Nephron (organoid): ENCODE measurements around the gene KLK10.

ENCODE experiments used
- H3K27ac Mint-ChIP-seq, 3 experiments: 2 replicates each; pipeline ENCODE4 v1.8.0; 2020; ENCODE audit warnings: mixed read lengths in 3 of 3, mild to moderate bottlenecking in 2 of 3, moderate library complexity in 1 of 3
- H3K27me3 Mint-ChIP-seq: 2 replicates; pipeline ENCODE4 v1.8.0; 2021; ENCODE audit warnings: low read depth, mild to moderate bottlenecking, moderate library complexity, mixed read lengths
- H3K36me3 Mint-ChIP-seq: 2 replicates; pipeline ENCODE4 v1.8.0; 2020; ENCODE audit warnings: low read depth, mixed read lengths
- H3K4me1 Mint-ChIP-seq: 2 replicates; pipeline ENCODE4 v1.8.0; 2020; ENCODE audit warnings: mixed read lengths
- H3K4me3 Mint-ChIP-seq, 3 experiments: 2 replicates each; pipeline ENCODE4 v1.8.0; 2020; ENCODE audit warnings: mild to moderate bottlenecking in 3 of 3, mixed read lengths in 3 of 3, moderate library complexity in 2 of 3
- H3K9me3 Mint-ChIP-seq: 2 replicates; pipeline ENCODE4 v1.8.0; 2020; ENCODE audit warnings: mixed read lengths
- CTCF ChIP-seq, 3 experiments: fragments of 200-600 bp; sonication (generic); IDR thresholded peaks; one replicate each; pipeline ENCODE4 v1.5.0; 2021; ENCODE audit warnings: antibody characterized with exemption in 3 of 3; ENCODE audit not compliant: unreplicated experiment in 3 of 3

The KLK10 gene

DNA sequence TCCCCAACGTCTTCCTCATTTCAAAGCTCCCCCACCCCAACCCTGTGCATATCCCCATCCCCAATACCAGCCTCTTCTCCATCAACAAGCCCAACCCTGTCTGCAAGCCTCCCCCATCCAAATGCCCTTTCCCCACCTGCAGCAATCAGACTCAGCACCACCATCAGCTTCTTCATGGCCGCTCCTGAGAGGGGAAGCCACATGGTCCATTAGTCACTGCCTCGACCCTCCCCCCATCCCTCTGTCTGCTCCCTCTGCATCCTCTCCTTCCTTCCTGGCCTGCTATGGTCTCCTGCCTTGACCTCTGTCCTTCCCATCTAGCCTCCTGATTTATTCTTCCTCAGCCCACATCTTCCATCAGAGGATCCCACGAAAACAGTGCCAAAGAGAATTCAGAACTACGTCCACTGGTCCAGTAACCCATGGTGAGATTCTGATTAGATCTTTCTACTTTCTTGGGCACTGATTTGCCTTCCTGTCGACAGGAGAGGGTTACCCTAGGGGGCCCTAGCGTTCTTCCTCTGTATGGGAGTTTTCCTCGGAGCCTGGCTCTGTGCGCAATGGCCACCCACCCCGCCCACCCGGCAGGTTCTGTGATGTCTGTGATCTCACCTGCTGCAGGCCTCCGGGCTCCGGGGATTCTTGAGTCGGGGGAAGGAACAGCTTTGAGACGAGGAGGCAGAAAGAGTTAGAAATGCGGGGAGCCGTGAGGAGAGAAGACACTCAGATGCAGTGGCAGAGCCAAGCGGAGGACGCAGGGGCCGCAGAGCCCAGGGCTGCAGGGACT, 51.4 kb downstream of the KLK10 start:
- TF ChIP-seq CTCF (IDR thresholded peaks at IDR 0.05; ENCODE audit: unreplicated experiment in 3 of 3) = no peak
- H3K27ac Mint-ChIP-seq = peak overlapping the region in 2 of 3 experiments; percentile 5 to 47
- no peaks in the 10 kb centered on the region for H3K9me3 Mint-ChIP-seq
- H3K4me1 Mint-ChIP-seq = no peaks in the 10 kb centered on the region
- peaks cover 6% of the 10 kb centered on the region for H3K36me3 Mint-ChIP-seq
- peak overlapping the region in 2 of 3 experiments; percentile 29 to 31 for H3K4me3 Mint-ChIP-seq
- peaks cover 16% of the 10 kb centered on the region for H3K27me3 Mint-ChIP-seq

DNA sequence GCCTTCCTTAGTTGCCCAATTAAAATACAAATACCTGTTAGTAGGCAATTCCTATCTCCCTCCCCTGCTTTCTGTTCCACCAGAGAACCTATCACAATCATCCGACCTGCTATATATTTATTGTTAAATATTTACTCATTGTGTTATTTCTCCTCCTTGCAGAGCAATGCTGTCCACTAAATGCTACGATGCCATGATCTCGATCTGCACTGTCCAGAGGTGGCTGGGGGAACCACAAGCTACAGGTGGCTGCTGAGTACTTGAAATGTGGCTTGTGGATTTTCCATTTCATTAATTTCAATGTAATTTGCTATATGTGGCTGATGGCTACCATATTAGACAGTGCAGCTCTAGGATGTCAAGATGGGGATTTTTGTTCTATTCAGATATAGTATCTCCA, 55.2 kb downstream of the KLK10 start:
- H3K36me3 Mint-ChIP-seq = peaks cover 10% of the 10 kb centered on the region
- H3K27me3 Mint-ChIP-seq = peaks cover 12% of the 10 kb centered on the region
- no peak overlapping the region for H3K4me3 Mint-ChIP-seq
- no peak overlapping the region for H3K27ac Mint-ChIP-seq
- TF ChIP-seq CTCF (IDR thresholded peaks at IDR 0.05; ENCODE audit: unreplicated experiment in 3 of 3) = no peak
- no peaks in the 10 kb centered on the region for H3K9me3 Mint-ChIP-seq
- no peaks in the 10 kb centered on the region for H3K4me1 Mint-ChIP-seq

DNA sequence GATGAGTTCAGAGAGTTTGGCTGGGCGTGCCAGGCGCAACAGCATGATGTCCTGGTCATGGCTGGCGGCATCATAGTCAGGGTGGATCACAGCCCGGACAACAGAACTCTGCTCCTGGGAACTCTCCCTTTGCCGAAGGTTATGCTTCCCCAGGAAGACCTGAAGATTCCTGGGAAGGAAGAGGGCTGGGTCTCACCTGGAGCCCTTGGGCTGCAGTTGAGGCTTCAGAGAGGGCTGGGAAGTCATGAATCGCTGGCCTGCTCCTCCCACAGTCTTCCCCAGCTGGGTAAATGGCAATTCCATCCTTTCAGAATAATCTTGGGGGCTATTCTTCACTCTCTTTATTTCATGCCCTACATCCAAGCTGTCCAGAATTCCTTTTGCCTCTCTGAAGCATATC, 56.1 kb downstream of the KLK10 start:
- Mint-ChIP-seq H3K27me3 (peaks cover 12% of the 10 kb centered on the region), H3K4me1 (no peaks in the 10 kb centered on the region), H3K9me3 (no peaks in the 10 kb centered on the region), H3K4me3 (no peak overlapping the region), H3K36me3 (peaks cover 11% of the 10 kb centered on the region), H3K27ac (no peak overlapping the region)
- no peak for TF ChIP-seq CTCF (IDR thresholded peaks at IDR 0.05; ENCODE audit: unreplicated experiment in 3 of 3)
